ENCODE data around the gene CEP97. TPM values are rescaled to one million over a fixed set of nuclear protein-coding genes. Genes with fewer than 3 reads are reported as not detected.
"Not testable (repeated sequence)": the region's sequence is repeated elsewhere in the genome, so short reads cannot be mapped to it uniquely, and the experiment has no call there.

CEP97 gene
- total and polyA plus RNA-seq, 2 donors = 4.5 to 14.0 TPM

GRCh38 chr3:101695779-101696372, 28.5 kb upstream of the CEP97 start:
- H3K27ac ChIP-seq (ENCODE audit: low read depth in 1 of 2, low read length in 1 of 2) = no peak overlapping the region
- no peak overlapping the region for H3K4me3 ChIP-seq (ENCODE audit: low read length in 2 of 2)
- no peaks in the 10 kb centered on the region for H3K4me1 ChIP-seq (ENCODE audit: control insufficient read depth in 2 of 2, insufficient read depth in 2 of 2, low read length in 2 of 2)
- WGBS = 44% methylated on average over 10 of the region's 10 CpGs
- H3K27me3 ChIP-seq (ENCODE audit: control insufficient read depth in 2 of 2, insufficient read depth in 1 of 2, low read length in 1 of 2) = no peaks in the 10 kb centered on the region
- no peaks in the 10 kb centered on the region for H3K9me3 ChIP-seq (ENCODE audit: control insufficient read depth in 2 of 2, insufficient read depth in 1 of 2, low read length in 1 of 2)
- peak in 7 of 9 donors; percentile 38 to 81 (median 58) for DNase-seq (ENCODE audit: low read depth in 6 of 9, low spot score in 9 of 9)
- no peaks in the 10 kb centered on the region for H3K36me3 ChIP-seq (ENCODE audit: control insufficient read depth in 2 of 2, insufficient read depth in 2 of 2, low read length in 1 of 2)

- no peaks in the 10 kb centered on the region for H3K36me3 ChIP-seq (ENCODE audit: control insufficient read depth in 2 of 2, insufficient read depth in 2 of 2, low read length in 1 of 2)
- 94% methylated on average over 7 of the region's 7 CpGs for WGBS
- no peaks in the 10 kb centered on the region for H3K9me3 ChIP-seq (ENCODE audit: control insufficient read depth in 2 of 2, insufficient read depth in 1 of 2, low read length in 1 of 2)
- H3K27me3 ChIP-seq (ENCODE audit: control insufficient read depth in 2 of 2, insufficient read depth in 1 of 2, low read length in 1 of 2) = no peaks in the 10 kb centered on the region
- H3K4me1 ChIP-seq (ENCODE audit: control insufficient read depth in 2 of 2, insufficient read depth in 2 of 2, low read length in 2 of 2) = no peaks in the 10 kb centered on the region
- no peak overlapping the region for H3K27ac ChIP-seq (ENCODE audit: low read depth in 1 of 2, low read length in 1 of 2)
- no peak for DNase-seq (ENCODE audit: low read depth in 6 of 9, low spot score in 9 of 9)
- no peak overlapping the region for H3K4me3 ChIP-seq (ENCODE audit: low read length in 2 of 2)
Observed at GRCh38 chr3:101701696-101702634, 22.4 kb upstream of the CEP97 start.

- DNase-seq (ENCODE audit: low read depth in 6 of 9, low spot score in 9 of 9) = no peak
- no peak overlapping the region for H3K27ac ChIP-seq (ENCODE audit: low read depth in 1 of 2, low read length in 1 of 2)
Observed at GRCh38 chr3:101702726-101703125, 21.7 kb upstream of the CEP97 start.

GRCh38 chr3:101703169-101703568, 21.2 kb upstream of the CEP97 start:
- Histone ChIP-seq H3K4me1 (ENCODE audit: control insufficient read depth in 2 of 2, insufficient read depth in 2 of 2, low read length in 2 of 2) (no peaks in the 10 kb centered on the region), H3K9me3 (ENCODE audit: control insufficient read depth in 2 of 2, insufficient read depth in 1 of 2, low read length in 1 of 2) (no peaks in the 10 kb centered on the region), H3K36me3 (ENCODE audit: control insufficient read depth in 2 of 2, insufficient read depth in 2 of 2, low read length in 1 of 2) (no peaks in the 10 kb centered on the region), H3K4me3 (ENCODE audit: low read length in 2 of 2) (no peak overlapping the region), H3K27ac (ENCODE audit: low read depth in 1 of 2, low read length in 1 of 2) (no peak overlapping the region), H3K27me3 (ENCODE audit: control insufficient read depth in 2 of 2, insufficient read depth in 1 of 2, low read length in 1 of 2) (no peaks in the 10 kb centered on the region)
- no peak for DNase-seq (ENCODE audit: low read depth in 6 of 9, low spot score in 9 of 9)
- 93% methylated on average over 2 of the region's 2 CpGs for WGBS

More at GRCh38 chr3:101702726-101703125, 21.7 kb upstream of the CEP97 start:
- Histone ChIP-seq H3K9me3 (ENCODE audit: control insufficient read depth in 2 of 2, insufficient read depth in 1 of 2, low read length in 1 of 2) (no peaks in the 10 kb centered on the region), H3K4me3 (ENCODE audit: low read length in 2 of 2) (no peak overlapping the region), H3K4me1 (ENCODE audit: control insufficient read depth in 2 of 2, insufficient read depth in 2 of 2, low read length in 2 of 2) (no peaks in the 10 kb centered on the region), H3K36me3 (ENCODE audit: control insufficient read depth in 2 of 2, insufficient read depth in 2 of 2, low read length in 1 of 2) (no peaks in the 10 kb centered on the region), H3K27me3 (ENCODE audit: control insufficient read depth in 2 of 2, insufficient read depth in 1 of 2, low read length in 1 of 2) (no peaks in the 10 kb centered on the region)
- 95% methylated on average over 1 of the region's 1 CpG for WGBS

- not testable (repeated sequence) for H3K27me3 ChIP-seq (ENCODE audit: control insufficient read depth in 2 of 2, insufficient read depth in 1 of 2, low read length in 1 of 2); H3K4me3 ChIP-seq (ENCODE audit: low read length in 2 of 2); DNase-seq (ENCODE audit: low read depth in 6 of 9, low spot score in 9 of 9); H3K4me1 ChIP-seq (ENCODE audit: control insufficient read depth in 2 of 2, insufficient read depth in 2 of 2, low read length in 2 of 2); H3K27ac ChIP-seq (ENCODE audit: low read depth in 1 of 2, low read length in 1 of 2); H3K9me3 ChIP-seq (ENCODE audit: control insufficient read depth in 2 of 2, insufficient read depth in 1 of 2, low read length in 1 of 2); H3K36me3 ChIP-seq (ENCODE audit: control insufficient read depth in 2 of 2, insufficient read depth in 2 of 2, low read length in 1 of 2)
- 85% methylated on average over 2 of the region's 2 CpGs for WGBS
Observed at GRCh38 chr3:101704639-101705038, 19.8 kb upstream of the CEP97 start.

GRCh38 chr3:101709126-101709525, 15.3 kb upstream of the CEP97 start:
- Histone ChIP-seq H3K36me3 (ENCODE audit: control insufficient read depth in 2 of 2, insufficient read depth in 2 of 2, low read length in 1 of 2) (no peaks in the 10 kb centered on the region), H3K4me3 (ENCODE audit: low read length in 2 of 2) (no peak overlapping the region), H3K9me3 (ENCODE audit: control insufficient read depth in 2 of 2, insufficient read depth in 1 of 2, low read length in 1 of 2) (no peaks in the 10 kb centered on the region), H3K4me1 (ENCODE audit: control insufficient read depth in 2 of 2, insufficient read depth in 2 of 2, low read length in 2 of 2) (no peaks in the 10 kb centered on the region), H3K27me3 (ENCODE audit: control insufficient read depth in 2 of 2, insufficient read depth in 1 of 2, low read length in 1 of 2) (no peaks in the 10 kb centered on the region), H3K27ac (ENCODE audit: low read depth in 1 of 2, low read length in 1 of 2) (no peak overlapping the region)
- WGBS = 93% methylated on average over 4 of the region's 4 CpGs
- DNase-seq (ENCODE audit: low read depth in 6 of 9, low spot score in 9 of 9) = no peak

GRCh38 chr3:101718455-101718854, 6.0 kb upstream of the CEP97 start:
- Histone ChIP-seq H3K9me3 (ENCODE audit: control insufficient read depth in 2 of 2, insufficient read depth in 1 of 2, low read length in 1 of 2) (no peaks in the 10 kb centered on the region), H3K27me3 (ENCODE audit: control insufficient read depth in 2 of 2, insufficient read depth in 1 of 2, low read length in 1 of 2) (no peaks in the 10 kb centered on the region), H3K36me3 (ENCODE audit: control insufficient read depth in 2 of 2, insufficient read depth in 2 of 2, low read length in 1 of 2) (no peaks in the 10 kb centered on the region), H3K27ac (ENCODE audit: low read depth in 1 of 2, low read length in 1 of 2) (no peak overlapping the region), H3K4me3 (ENCODE audit: low read length in 2 of 2) (no peak overlapping the region), H3K4me1 (ENCODE audit: control insufficient read depth in 2 of 2, insufficient read depth in 2 of 2, low read length in 2 of 2) (peaks cover 12 to 21% of the 10 kb centered on the region in 2 donors)
- DNase-seq (ENCODE audit: low read depth in 6 of 9, low spot score in 9 of 9) = no peak
- WGBS = 95% methylated on average over 1 of the region's 1 CpG

- Histone ChIP-seq H3K4me1 (ENCODE audit: control insufficient read depth in 2 of 2, insufficient read depth in 2 of 2, low read length in 2 of 2) (peaks cover 12 to 24% of the 10 kb centered on the region in 2 donors), H3K27ac (ENCODE audit: low read depth in 1 of 2, low read length in 1 of 2) (no peak overlapping the region), H3K36me3 (ENCODE audit: control insufficient read depth in 2 of 2, insufficient read depth in 2 of 2, low read length in 1 of 2) (no peaks in the 10 kb centered on the region), H3K27me3 (ENCODE audit: control insufficient read depth in 2 of 2, insufficient read depth in 1 of 2, low read length in 1 of 2) (no peaks in the 10 kb centered on the region), H3K4me3 (ENCODE audit: low read length in 2 of 2) (no peak overlapping the region), H3K9me3 (ENCODE audit: control insufficient read depth in 2 of 2, insufficient read depth in 1 of 2, low read length in 1 of 2) (no peaks in the 10 kb centered on the region)
- 98% methylated on average over 3 of the region's 3 CpGs for WGBS
- no peak for DNase-seq (ENCODE audit: low read depth in 6 of 9, low spot score in 9 of 9)
Observed at GRCh38 chr3:101719604-101720185, 4.7 kb upstream of the CEP97 start.

Data from thymus (tissue), 11 donors.